Upper lobe of right lung (tissue), 1 donor: ENCODE data around the gene HERPUD2. TPM values are rescaled to one million over a fixed set of nuclear protein-coding genes. Genes with fewer than 3 reads are reported as not detected.

Experiments
- ATAC-seq: fragments of 200-7000 bp; cut with Tn5 transposase; one replicate; pipeline ENCODE4 v1.9.1; 2020; ENCODE audit warnings: mild to moderate bottlenecking, moderate library complexity
- DNase-seq: peaks from one replicate; pipeline ENCODE4 v3.0.0-alpha.2; 2020
- H3K27ac ChIP-seq: fragments of 200-600 bp; one replicate; pipeline ENCODE4 v1.8.0; 2022
- H3K27me3 ChIP-seq: fragments of 200-600 bp; one replicate; pipeline ENCODE4 v1.8.0; 2022; ENCODE audit warnings: mild to moderate bottlenecking
- H3K36me3 ChIP-seq: fragments of 200-600 bp; one replicate; pipeline ENCODE4 v1.8.0; 2022
- H3K4me1 ChIP-seq: fragments of 200-600 bp; one replicate; pipeline ENCODE4 v1.8.0; 2022
- H3K4me3 ChIP-seq: fragments of 200-600 bp; one replicate; pipeline ENCODE4 v1.8.0; 2022; ENCODE audit warnings: mild to moderate bottlenecking
- H3K9me3 ChIP-seq: fragments of 200-600 bp; one replicate; pipeline ENCODE4 v1.8.0; 2022
- CTCF ChIP-seq: fragments of 200-600 bp; IDR thresholded peaks from one replicate; pipeline ENCODE4 v1.8.0; 2022; ENCODE audit warnings: antibody characterized with exemption
- intact Hi-C: fragments of 100-400 bp; cut with DNase I; formaldehyde crosslinking; loops from one replicate; pipeline ENCODE4 v1.11.0; 2022
- total RNA-seq: library from RNA; stranded (reverse); fragmentation: NEBNext Ultra II Directional; extraction: Animal tissue kit (Norgen Biotek cat#: 25700); gene quantifications from one replicate; pipeline ENCODE4 v1.2.1, GENCODE V29; 2021
- donor health status: DM: no; HTN: yes; CAD: no; lungs with severe emphysema.

HERPUD2 gene
- total RNA-seq, 1 donor from 2014 or later: 32.6 TPM

GRCh38 chr7:35646289-35647023, 48.5 kb downstream of the HERPUD2 start:
- DNase-seq: no peak
- TF ChIP-seq CTCF: no peak
- H3K9me3 ChIP-seq: no peaks in the 10 kb centered on the region
- no peak overlapping the region for H3K4me3 ChIP-seq
- intact Hi-C loops: no loop called here
- no peaks in the 10 kb centered on the region for H3K27me3 ChIP-seq
- no peak for ATAC-seq
- H3K36me3 ChIP-seq: no peaks in the 10 kb centered on the region
- peak overlapping the region; percentile 25 for H3K27ac ChIP-seq
- H3K4me1 ChIP-seq: peaks cover 26% of the 10 kb centered on the region

- Histone ChIP-seq H3K36me3 (no peaks in the 10 kb centered on the region), H3K27ac (no peak overlapping the region), H3K27me3 (no peaks in the 10 kb centered on the region), H3K4me1 (peaks cover 26% of the 10 kb centered on the region), H3K9me3 (no peaks in the 10 kb centered on the region), H3K4me3 (no peak overlapping the region)
- intact Hi-C loops: no loop called here
- no peak for TF ChIP-seq CTCF
- no peak for ATAC-seq
- no peak for DNase-seq
Measured at GRCh38 chr7:35645691-35646090, 49.2 kb downstream of the HERPUD2 start.

- Histone ChIP-seq H3K4me3 (no peak overlapping the region), H3K27ac (no peak overlapping the region), H3K27me3 (no peaks in the 10 kb centered on the region), H3K9me3 (no peaks in the 10 kb centered on the region), H3K4me1 (no peaks in the 10 kb centered on the region), H3K36me3 (peaks cover 61% of the 10 kb centered on the region)
- intact Hi-C loops: no loop called here
- no peak for TF ChIP-seq CTCF
- ATAC-seq: no peak
- no peak for DNase-seq
Measured at GRCh38 chr7:35630024-35630972, 64.6 kb downstream of the HERPUD2 start.

- DNase-seq (no peak), ATAC-seq (peak; percentile 93)
- Histone ChIP-seq H3K9me3 (no peaks in the 10 kb centered on the region), H3K36me3 (peaks cover 16% of the 10 kb centered on the region), H3K27me3 (no peaks in the 10 kb centered on the region), H3K27ac (no peak overlapping the region), H3K4me1 (no peaks in the 10 kb centered on the region), H3K4me3 (no peak overlapping the region)
- TF ChIP-seq CTCF: peak; percentile 82
- intact Hi-C loops: no loop called here
Measured at GRCh38 chr7:35624299-35625186, 70.4 kb downstream of the HERPUD2 start.

- DNase-seq: no peak
- intact Hi-C loops: no loop called here
- TF ChIP-seq CTCF: no peak
- ATAC-seq: no peak
- Histone ChIP-seq H3K9me3 (no peaks in the 10 kb centered on the region), H3K27ac (no peak overlapping the region), H3K4me1 (no peaks in the 10 kb centered on the region), H3K36me3 (peaks cover 9% of the 10 kb centered on the region), H3K4me3 (no peak overlapping the region), H3K27me3 (no peaks in the 10 kb centered on the region)
Measured at GRCh38 chr7:35623381-35623780, 71.6 kb downstream of the HERPUD2 start.
